ENCODE data around the gene PRMT6.

DNA sequence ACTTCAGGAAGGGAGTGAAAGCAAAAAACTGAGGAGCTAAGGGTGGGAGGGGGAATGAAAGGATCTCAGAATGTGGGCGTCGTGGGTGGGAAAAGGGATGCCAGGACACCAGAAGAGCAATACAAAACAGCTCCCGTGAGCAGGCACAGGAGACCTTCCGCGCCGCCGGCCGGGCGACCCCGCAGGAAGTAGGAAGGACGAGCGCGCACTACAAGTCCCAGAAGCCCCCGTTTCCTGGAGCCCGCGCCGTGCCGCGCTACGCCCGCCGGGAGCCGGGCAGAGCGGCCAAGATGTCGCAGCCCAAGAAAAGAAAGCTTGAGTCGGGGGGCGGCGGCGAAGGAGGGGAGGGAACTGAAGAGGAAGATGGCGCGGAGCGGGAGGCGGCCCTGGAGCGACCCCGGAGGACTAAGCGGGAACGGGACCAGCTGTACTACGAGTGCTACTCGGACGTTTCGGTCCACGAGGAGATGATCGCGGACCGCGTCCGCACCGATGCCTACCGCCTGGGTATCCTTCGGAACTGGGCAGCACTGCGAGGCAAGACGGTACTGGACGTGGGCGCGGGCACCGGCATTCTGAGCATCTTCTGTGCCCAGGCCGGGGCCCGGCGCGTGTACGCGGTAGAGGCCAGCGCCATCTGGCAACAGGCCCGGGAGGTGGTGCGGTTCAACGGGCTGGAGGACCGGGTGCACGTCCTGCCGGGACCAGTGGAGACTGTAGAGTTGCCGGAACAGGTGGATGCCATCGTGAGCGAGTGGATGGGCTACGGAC, at the start of gene PRMT6:
- TF ChIP-seq, protein P1, sequence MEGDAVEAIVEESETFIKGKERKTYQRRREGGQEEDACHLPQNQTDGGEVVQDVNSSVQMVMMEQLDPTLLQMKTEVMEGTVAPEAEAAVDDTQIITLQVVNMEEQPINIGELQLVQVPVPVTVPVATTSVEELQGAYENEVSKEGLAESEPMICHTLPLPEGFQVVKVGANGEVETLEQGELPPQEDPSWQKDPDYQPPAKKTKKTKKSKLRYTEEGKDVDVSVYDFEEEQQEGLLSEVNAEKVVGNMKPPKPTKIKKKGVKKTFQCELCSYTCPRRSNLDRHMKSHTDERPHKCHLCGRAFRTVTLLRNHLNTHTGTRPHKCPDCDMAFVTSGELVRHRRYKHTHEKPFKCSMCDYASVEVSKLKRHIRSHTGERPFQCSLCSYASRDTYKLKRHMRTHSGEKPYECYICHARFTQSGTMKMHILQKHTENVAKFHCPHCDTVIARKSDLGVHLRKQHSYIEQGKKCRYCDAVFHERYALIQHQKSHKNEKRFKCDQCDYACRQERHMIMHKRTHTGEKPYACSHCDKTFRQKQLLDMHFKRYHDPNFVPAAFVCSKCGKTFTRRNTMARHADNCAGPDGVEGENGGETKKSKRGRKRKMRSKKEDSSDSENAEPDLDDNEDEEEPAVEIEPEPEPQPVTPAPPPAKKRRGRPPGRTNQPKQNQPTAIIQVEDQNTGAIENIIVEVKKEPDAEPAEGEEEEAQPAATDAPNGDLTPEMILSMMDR (conservative IDR thresholded peaks at IDR 0.05; ENCODE audit: low read depth in 2 of 2), result no peak
- TF ChIP-seq POLR2AphosphoS5 (IDR thresholded peaks at IDR 0.05; ENCODE audit: low read depth) (peak; percentile 79; the same call in 1 of the 2 replicates), CREB1 (CRISPR knock-in tag; IDR thresholded peaks at IDR 0.05; ENCODE audit: low read depth) (peak; percentile 55; the same call in 1 of the 2 replicates), EZH2 (IDR thresholded peaks at IDR 0.05; ENCODE audit: low read depth, unreplicated experiment) (no peak)
